Measurements from ENCODE around the gene OR7A5. TPM values are rescaled to one million over a fixed set of nuclear protein-coding genes. Genes with fewer than 3 reads are reported as not detected.
"Not testable (repeated sequence)": the region's sequence is repeated elsewhere in the genome, so short reads cannot be mapped to it uniquely, and the experiment has no call there.

OR7A5 gene
- total and polyA plus RNA-seq, 2 of the 8 experiments (the other 6 are each of a cell fraction or from before 2014, with no cell fraction given) = not detected

DNA sequence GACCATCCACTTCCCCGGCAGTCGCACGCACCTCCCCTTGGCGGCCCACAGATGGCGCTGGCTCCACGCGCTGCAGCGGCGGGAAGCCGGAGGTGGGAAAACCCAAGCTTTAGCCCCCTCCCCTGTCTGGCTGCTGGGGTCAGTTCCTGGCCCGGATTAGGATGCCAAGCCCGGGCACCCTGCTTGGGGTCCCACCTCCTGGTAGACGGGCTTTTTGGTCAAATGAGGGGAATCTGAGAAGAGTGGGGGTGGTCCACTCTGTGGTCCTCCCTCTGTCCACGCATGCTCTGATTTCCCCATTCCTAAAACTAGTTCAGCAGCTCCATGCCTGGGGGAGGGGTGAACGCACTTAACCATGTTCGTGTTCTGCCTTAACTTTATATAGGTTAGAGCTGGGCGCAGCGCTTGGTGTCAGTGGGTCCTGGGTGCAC lies 48.5 kb downstream of the OR7A5 start (continued):
- TF ChIP-seq, protein P1, sequence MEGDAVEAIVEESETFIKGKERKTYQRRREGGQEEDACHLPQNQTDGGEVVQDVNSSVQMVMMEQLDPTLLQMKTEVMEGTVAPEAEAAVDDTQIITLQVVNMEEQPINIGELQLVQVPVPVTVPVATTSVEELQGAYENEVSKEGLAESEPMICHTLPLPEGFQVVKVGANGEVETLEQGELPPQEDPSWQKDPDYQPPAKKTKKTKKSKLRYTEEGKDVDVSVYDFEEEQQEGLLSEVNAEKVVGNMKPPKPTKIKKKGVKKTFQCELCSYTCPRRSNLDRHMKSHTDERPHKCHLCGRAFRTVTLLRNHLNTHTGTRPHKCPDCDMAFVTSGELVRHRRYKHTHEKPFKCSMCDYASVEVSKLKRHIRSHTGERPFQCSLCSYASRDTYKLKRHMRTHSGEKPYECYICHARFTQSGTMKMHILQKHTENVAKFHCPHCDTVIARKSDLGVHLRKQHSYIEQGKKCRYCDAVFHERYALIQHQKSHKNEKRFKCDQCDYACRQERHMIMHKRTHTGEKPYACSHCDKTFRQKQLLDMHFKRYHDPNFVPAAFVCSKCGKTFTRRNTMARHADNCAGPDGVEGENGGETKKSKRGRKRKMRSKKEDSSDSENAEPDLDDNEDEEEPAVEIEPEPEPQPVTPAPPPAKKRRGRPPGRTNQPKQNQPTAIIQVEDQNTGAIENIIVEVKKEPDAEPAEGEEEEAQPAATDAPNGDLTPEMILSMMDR (IDR thresholded peaks at IDR 0.05; ENCODE audit: control extremely low read depth in 1 of 3, insufficient read depth in 1 of 3, low read depth in 1 of 3, low read length in 3 of 3) = peak; percentile 84 to 93 (median 92)

DNA sequence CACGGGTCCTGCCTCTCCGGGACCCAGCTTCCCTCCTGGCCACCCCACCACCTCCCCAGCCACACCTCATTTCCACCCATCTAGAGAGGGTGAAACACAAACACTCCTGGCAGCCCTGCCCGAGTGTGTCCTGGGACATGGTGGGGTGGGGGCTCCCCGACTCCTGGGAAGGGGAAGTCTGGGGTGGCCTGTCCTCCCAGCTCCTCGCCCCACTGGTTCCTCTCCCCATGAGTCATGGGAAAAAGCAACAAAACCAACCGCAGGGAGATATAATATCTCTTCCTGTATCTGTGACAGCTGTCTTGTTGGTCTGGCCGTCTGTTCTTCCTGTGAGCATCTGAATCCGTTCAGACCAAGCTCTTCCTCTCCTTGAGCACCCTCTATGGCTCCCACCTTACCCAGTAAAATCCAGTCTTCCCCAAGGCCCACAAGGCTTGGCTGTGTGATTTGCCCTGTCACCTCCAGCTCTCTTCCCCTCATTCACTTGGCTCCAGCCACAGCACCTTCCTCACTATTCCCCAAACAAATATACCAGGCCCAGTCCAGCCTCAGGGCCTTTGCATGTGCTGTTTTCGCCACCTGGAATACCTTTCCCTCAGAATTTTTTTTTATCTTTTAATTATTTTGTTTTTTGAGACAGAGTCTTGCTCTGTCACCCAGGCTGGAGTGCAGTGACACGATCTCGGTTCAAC lies 49.7 kb downstream of the OR7A5 start:
- not testable (repeated sequence) for H3K56ac ChIP-seq (replicated peaks; ENCODE audit: insufficient read length, low read depth, low read length); H3K9ac ChIP-seq (replicated peaks in 1 of 4; ENCODE audit: extremely low read depth in 1 of 4, low read depth in 3 of 4, low read length in 3 of 4); H2AFZ ChIP-seq (ENCODE audit: low read length); H2AK5ac ChIP-seq (ENCODE audit: low read depth, low read length); H3K4me3 ChIP-seq (ENCODE audit: extremely low read depth in 1 of 4, insufficient read depth in 2 of 4, low read depth in 3 of 4, low read length in 4 of 4); H4K91ac ChIP-seq (replicated peaks; ENCODE audit: insufficient read length, low read length); H3K14ac ChIP-seq (ENCODE audit: insufficient read length); H2BK120ac ChIP-seq (replicated peaks; ENCODE audit: low read depth, low read length); H3K27me3 ChIP-seq (replicated peaks in 1 of 4; ENCODE audit: control insufficient read depth in 3 of 4, extremely low read depth in 1 of 4, insufficient read depth in 3 of 4, low read length in 3 of 4); H2BK20ac ChIP-seq (ENCODE audit: low read length); H3K79me1 ChIP-seq (ENCODE audit: low read depth, low read length); H3K23me2 ChIP-seq (ENCODE audit: low read depth, low read length); H3K4me2 ChIP-seq (ENCODE audit: insufficient read depth in 1 of 2, low read depth in 2 of 2, low read length in 2 of 2); H3K27ac ChIP-seq (ENCODE audit: low read depth, low read length); H3K4ac ChIP-seq (replicated peaks; ENCODE audit: insufficient read length, low read depth, low read length); H3K4me1 ChIP-seq (replicated peaks in 1 of 4; ENCODE audit: control insufficient read depth in 3 of 4, insufficient read depth in 4 of 4, low read length in 3 of 4); H4K20me1 ChIP-seq (replicated peaks in 1 of 2; ENCODE audit: control insufficient read depth in 1 of 2, insufficient read depth in 2 of 2, low read length in 2 of 2); H3K23ac ChIP-seq (ENCODE audit: insufficient read length); FAIRE-seq; DNase-seq (ENCODE audit: low read depth in 1 of 2, low spot score in 2 of 2); H4K8ac ChIP-seq (ENCODE audit: extremely low read depth, insufficient read depth, low read length); H3K79me2 ChIP-seq (ENCODE audit: control insufficient read depth in 1 of 2, insufficient read depth in 2 of 2, low read length in 2 of 2); H3K18ac ChIP-seq (ENCODE audit: extremely low read depth, low read length); H2BK5ac ChIP-seq (ENCODE audit: low read depth, low read length); H3K9me3 ChIP-seq (ENCODE audit: insufficient read depth in 2 of 2, low read depth in 1 of 2, low read length in 1 of 2); H2BK12ac ChIP-seq (ENCODE audit: low read depth, low read length); H2BK15ac ChIP-seq (ENCODE audit: low read length); H3K36me3 ChIP-seq (ENCODE audit: control insufficient read depth in 2 of 4, insufficient read depth in 4 of 4, low read length in 3 of 4); H4K5ac ChIP-seq (ENCODE audit: insufficient read length, low read depth, low read length)
- POLR2A ChIA-PET (ENCODE audit: partially characterized antibody) = interaction anchor here (1.4 kb wide), 1 partner anchor 9 kb away, joined by 4 read pairs; no protein-coding TSS in a partner anchor
- CTCF ChIA-PET (ENCODE audit: partially characterized antibody) = interaction anchor here (0.6 to 2.4 kb wide), 18 partner anchors 8 to 369 kb away, joined by 3 to 13 read pairs (median 7); partner anchors contain the start of genes OR1I1 and ZNF333
- 88% methylated on average over 7 of the region's 11 CpGs; no CpG with 5 or more reads in 1 of the 2 experiments for WGBS, 2 experiments (ENCODE audit: extremely low coverage in 1 of 2, insufficient coverage in 1 of 2, insufficient read length in 1 of 2, insufficient replicate concordance in 2 of 2, low coverage in 1 of 2, low lambda C conversion rate in 2 of 2, missing lambda C conversion rate in 1 of 2)
